Activated gamma-delta T cell treated with Interleukin-2 at 50 U/mL for 16 hours (primary cell): ENCODE measurements around the gene TLR5.
"Not testable (repeated sequence)": the region's sequence is repeated elsewhere in the genome, so short reads cannot be mapped to it uniquely, and the experiment has no call there.

Experiments
- DNase-seq: peaks from one replicate; pipeline ENCODE4 v3.0.0-alpha.2; 2020

Gene TLR5, protein sequence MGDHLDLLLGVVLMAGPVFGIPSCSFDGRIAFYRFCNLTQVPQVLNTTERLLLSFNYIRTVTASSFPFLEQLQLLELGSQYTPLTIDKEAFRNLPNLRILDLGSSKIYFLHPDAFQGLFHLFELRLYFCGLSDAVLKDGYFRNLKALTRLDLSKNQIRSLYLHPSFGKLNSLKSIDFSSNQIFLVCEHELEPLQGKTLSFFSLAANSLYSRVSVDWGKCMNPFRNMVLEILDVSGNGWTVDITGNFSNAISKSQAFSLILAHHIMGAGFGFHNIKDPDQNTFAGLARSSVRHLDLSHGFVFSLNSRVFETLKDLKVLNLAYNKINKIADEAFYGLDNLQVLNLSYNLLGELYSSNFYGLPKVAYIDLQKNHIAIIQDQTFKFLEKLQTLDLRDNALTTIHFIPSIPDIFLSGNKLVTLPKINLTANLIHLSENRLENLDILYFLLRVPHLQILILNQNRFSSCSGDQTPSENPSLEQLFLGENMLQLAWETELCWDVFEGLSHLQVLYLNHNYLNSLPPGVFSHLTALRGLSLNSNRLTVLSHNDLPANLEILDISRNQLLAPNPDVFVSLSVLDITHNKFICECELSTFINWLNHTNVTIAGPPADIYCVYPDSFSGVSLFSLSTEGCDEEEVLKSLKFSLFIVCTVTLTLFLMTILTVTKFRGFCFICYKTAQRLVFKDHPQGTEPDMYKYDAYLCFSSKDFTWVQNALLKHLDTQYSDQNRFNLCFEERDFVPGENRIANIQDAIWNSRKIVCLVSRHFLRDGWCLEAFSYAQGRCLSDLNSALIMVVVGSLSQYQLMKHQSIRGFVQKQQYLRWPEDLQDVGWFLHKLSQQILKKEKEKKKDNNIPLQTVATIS

DNA sequence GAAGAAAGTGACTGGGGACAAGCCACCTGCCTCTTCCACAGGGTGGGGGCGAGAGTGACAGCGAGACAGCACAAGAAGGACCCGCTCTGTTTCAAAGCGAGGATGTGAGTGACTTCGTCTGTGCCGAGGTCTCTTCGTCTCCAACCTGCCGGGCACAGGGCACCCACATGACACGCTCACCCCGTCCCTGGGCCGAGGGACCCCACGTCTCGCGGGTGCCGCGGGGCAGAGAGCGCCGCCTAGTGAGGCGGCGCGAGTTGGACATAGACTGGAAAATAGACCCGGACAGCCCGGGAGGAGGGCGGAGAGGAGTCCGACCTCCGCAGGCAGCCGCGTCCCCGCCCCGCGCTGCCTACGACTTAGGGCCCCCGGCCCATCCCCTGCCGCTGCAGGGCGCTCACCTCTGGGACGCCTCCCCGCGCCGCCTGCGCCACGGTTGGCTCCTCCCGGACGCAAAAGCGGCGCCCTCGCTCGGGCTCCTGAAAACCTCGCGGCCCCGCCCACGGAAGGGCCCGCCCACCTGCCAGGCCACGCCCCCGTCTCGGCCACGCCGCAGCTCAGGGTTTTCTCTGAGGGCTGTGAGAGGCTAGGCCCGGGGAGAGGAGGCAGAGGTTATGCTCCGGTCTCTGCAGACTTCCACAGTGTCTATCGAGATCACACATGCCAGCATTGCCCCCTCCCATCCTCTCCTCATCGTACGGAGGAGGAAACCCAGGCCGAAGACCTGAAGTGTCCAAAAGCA lies at the start of gene TLR5:
TSS of gene TLR5 (minus strand) at position 454 of the 742 bp plus-strand sequence. CDS start 30,217 bp downstream, outside the sequence.
- DNase-seq = peak; percentile 83

DNA sequence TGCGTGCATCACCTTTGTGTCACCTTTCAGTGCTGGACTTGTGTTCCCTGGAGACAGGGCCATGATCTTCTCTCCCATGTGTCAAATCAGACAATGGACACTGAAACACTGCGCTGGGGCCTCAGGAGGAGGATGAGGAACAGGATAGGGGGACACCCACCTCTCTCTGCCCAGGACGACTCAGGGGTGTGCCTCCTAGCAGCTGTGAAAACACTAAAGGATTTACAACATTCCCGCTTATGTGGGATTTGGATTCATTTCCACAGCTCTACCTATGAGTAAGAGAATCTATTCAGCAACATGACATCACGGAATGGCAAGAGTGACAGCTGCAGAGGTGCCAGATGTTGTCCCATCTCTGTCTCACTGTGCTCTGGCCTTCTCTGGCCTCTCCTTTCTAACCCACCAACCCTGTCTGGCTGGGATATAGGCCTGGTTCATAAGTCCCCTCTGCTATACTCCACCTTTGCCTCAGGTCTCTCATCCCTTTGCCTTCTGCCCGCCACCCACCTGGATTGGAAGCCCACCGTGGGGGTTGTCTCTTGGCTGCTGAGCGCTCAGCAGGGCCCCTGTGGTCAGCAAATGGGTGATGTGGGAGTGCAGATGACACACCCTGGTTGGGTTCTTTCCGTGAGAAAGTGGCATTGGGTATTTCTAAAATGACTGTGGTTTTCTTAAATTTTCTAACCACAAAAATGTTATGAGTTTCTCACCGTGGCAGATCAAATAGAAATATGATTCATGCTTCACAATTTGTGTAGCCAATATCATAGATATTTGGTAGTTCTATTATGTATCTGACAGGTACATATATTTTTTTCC lies 47.1 kb upstream of the TLR5 start:
- DNase-seq = peak; percentile 33

DNA sequence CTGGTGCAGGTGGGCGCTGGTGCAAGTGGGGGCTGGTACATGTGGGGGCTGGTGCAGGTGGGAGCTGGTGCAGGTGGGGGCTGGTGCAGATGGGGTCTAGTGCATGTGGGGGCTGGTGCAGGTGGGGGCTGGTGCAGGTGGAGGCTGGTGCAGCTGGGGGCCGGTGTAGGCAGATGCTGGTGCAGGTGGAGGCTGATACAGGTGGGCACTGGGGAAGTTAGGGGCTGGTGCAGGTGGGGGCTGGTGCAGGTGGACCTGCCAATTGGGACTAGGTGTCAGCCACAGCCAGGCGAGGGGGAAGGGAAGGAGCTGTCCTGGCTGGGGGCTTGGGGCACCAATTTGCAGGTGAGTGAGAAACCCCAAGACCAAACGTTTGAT lies 46.5 kb upstream of the TLR5 start:
- DNase-seq = no peak

DNA sequence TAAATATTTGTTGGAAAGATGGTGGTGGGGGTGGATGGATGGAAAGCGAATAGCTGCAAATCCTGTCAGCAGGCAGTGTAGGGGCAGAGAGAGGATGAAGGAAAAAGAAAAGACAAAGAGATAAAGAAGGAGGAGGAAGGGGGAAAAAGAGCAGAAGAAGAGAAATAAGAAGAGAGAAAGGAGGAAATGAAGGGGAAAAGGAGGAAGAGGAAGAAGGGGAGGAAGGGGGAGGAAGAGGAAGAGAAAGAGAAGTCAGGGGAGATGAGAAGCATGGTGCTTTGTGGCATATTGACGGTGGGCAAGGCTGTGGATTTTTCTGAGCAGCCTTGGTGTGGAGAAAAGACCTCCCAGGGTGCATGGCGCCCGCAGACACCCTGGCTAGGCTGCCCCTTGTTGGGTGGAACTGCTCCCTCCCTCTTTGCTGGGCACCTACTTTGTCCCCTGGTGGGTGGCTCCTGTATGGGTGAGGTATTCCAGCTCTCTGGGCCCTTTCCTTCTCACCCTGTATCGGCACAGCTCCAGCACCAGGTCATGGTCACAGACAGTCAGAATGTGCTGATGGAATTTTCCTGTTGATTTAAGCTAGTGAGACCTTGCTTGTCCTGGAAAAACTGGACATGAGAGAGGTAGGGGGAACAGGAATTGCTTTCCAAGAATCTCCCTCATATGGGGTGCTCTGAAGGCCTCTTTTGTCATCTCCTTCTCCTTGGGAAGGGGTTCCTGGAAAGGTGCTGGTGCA lies 45.7 kb upstream of the TLR5 start:
- no peak for DNase-seq

DNA sequence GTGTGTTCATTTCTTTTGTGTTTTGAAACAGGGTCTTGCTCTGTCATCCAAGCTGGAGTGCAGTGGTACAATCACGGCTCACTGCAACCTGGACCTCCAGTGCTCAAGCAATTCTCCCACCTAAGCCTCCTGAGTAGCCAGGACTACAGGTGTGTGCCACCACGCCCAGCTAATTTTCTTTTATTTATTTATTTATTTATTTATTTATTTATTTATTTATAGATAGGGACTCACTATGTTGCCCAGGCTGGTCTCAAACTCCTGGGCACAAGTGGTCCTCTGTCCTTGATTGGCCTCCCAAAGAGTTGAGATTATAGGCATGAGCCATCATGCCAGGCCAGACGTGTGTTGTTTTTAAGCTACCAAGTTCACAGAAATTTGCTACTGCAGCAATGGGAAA lies 43.8 kb upstream of the TLR5 start:
- DNase-seq = no peak

DNA sequence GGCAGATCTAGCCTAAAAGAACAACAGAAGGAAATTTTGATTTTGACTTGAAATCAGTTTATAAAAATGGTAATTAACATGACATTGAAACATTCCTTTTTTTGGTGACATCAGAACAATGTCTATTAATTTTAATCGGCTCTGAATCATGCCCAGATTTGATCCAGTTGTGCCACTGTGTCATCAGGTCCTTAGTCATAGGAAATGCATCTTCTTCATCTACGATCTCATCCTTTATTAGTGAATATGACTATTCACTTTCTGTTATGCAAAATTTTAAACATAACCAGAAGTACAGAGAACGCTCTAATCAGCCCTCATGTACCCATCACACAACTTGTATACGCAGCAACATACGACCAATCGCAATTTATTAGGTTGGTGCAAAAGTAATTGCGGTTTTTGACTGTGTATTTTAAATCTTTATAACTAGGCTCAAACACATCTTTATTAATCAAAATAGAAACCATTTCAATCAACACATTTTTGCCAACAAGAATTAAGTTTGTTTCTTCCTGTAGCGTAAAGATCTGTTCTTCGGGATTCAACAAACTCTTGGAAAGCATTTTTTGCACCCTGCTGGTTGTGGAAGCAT lies 40.3 kb upstream of the TLR5 start:
- DNase-seq = no peak

DNA sequence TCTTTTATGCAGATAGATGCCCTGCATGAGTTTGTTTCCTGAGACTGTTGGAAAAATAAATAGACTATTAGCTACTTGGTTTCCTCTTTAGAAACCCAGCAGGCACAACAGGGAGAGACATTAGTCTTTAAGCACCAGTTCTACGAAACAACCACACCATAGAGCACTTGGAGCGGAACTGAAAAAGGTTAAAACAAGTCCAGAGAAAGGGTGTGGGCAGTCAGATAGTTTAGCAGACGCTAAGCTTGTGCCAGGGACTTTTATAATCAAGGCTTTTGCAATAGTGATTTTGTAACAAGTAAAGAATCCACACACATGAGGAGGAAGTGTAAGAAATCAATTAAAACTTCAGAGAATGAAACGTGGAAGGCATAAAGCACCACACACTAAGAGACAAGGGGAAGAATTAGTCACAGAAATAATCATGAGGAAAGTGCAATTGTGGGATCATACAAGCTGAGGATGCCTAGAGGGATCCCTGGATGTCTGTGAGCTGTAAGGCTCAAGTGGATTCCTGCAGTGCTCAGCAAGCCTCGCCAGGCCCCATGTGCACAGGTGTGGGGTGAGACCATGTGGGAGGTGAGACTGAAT lies 37.8 kb upstream of the TLR5 start:
- DNase-seq = no peak

DNA sequence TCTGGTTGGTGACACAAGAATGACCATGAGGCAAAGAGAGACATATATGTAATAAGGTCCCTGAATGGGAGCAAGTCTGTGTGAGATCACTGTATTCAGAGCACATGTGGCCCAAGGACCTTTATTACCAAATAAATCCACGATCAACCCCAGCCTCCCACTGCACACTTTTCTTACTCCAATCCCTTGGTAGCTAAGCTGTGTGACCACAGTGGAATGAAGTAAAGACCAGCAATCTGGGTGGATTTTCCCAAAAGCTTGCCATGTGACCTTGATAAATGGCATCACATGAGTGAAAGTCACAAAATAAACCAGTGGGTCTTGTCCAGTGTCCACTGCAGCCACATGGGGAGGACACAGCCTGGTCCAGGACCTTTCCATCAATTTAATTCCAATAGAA lies 36.7 kb upstream of the TLR5 start:
- DNase-seq = no peak

DNA sequence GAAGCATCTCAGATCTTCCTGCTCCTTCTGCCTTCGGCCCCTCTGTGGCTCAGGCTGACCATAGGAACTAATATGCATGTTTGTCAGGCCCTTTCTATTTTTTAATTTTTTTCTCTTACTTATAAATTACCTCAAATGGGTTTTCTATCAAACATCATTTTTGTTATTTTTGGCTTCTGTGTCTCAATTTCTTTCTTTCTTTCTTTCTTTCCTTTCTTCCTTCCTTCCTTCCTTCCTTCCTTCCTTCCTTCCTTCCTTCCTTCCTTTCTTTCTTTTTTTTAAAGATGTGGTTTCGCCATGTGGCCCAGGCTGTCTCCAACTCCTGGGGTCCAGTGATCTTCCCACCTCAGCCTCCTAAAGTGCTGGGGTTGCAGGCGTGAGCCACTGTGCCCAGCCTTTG lies 36.2 kb upstream of the TLR5 start:
- no peak for DNase-seq

DNA sequence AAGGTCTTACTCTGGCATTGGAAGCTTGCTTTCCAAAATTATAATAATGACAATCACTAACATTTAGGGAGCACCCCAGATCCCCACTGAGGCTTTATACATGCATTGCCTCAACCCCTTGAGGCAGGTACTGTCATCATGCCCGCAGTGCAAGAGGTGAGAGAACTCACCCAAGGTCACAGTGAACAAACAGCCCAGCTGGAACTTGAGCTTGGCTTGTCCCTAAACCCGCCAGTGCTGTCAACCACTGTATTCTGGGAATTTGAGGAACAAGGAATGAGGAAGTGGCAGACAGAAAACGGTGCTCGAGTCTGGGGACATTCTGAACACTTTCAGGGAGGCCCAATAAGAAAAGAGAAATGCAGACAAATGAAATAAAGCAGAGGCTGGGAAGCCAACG lies 34.6 kb upstream of the TLR5 start:
- DNase-seq = no peak

DNA sequence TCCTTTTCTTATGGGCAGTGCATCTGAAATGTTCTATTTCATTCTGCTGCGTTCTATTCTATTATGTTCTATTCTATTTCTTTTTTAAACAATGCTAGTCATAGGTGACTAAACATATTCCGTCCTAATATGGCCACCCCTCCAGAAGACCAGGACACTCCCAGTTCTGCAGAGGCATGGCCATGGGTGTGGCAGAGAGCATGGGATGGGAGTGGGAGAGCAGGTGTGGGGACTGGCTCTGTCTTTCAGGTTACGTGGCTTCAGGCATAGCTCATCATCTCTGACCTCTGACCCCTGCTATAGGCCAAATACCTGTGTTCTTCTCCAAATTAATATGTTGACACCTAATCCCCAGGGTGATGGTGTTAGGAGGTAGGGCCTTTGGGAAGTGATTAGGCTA lies 33.4 kb upstream of the TLR5 start:
- no peak for DNase-seq

DNA sequence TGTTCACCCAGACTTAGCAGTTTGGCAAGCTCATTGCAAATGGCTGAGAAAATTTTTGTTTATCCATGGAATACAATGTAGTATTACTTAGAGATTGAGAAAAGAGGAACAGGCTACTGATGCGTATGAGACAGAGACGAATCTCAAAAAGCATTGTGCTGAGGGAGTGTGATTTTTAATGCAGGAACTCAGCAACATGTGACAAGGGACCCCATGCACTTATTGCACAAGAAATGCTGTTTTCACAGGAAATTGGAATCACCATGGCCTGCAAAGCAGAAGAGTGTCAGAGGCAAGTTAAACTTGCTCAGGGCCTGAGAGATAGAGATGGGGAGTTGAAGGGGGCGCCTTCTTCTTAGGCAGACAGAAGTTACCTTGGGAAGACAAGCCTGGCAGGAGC lies 32.6 kb upstream of the TLR5 start:
- DNase-seq = no peak

DNA sequence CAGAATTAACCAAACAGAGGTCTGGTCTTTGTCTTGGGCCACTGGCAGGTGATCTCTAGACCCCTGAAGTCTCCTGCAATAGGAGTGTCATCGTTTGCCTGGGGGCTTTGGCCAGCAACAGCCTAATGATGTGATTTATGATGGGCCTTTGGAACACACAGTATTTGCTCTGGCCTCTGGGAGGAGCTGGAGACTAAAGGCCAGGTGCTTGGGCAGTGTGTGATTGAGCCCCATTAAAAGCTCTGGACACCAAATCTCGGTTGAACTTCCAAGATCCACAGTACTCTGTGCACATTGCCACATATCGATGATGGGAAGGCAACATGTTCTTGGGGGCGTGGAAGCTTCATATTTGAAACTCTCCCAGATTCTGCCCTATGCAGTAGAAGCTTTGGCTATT lies 32.0 kb upstream of the TLR5 start:
- DNase-seq = no peak

DNA sequence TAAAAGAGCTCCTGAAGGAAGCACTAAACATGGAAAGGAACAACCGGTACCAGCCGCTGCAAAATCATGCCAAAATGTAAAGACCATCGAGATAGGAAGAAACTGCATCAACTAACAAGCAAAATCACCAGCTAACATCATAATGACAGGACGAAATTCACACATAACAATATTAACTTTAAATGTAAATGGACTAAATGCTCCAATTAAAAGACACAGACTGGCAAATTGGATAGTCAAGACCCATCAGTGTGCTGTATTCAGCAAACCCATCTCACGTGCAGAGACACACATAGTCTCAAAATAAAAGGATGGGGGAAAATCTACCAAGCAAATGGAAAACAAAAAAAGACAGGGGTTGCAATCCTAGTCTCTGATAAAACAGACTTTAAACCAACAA lies 26.4 kb upstream of the TLR5 start:
- not testable (repeated sequence) for DNase-seq

DNA sequence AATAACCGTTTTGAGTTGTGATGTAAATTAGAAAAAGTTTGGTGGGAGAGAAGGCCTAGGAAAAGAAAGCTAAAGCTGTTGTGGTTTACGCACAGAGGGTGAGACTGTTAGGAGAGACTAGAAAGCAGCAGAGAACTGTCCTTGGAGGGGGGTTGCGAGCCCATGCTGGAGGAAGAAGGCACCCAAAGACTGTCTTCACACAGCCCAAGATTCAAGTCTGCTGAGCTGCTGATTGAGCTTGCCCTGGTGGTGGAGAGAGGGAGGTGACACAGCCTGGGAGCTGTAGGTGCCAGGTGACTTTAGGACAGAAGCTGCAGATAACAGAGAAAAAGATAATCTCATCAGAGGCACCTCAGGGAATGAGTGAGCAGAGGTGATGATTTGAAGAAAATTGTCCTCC lies 18.3 kb upstream of the TLR5 start:
- DNase-seq = no peak

DNA sequence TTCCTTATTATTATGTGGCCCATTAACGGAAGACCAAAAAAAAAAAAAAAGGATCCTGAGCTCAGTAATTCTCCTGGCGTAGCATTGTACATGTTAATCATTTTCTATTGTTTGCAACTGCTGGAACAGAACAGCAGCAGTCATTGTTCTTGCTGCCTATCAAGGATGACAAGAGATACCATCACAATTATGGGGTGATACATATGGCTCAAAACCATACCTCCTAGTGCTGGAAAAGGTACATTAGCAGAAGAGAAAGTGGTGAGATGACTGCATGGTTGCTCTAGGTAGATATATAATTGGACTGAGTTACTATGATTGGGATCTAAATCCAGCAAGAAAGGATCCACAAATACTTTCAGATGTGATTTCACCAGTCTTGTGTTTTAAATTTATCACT lies 13.3 kb upstream of the TLR5 start:
- no peak for DNase-seq

DNA sequence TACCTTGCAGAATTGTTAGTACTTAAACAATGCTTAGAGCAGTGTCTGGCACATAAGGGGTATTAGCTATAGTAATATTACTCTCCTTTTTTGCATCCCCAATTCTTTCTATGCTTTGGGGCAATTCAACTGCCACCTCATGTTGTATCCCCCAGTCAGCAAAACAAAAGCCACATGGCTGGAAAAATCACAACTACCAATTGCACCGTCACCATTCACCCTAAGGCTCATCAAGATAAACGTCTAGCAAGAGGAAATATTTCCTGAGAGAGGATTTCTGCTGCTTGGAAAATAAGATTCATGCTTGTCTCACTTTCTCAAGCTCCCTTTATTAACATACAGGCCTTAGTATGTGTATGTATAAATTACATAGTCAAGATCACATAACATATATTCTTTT lies 12.1 kb upstream of the TLR5 start:
- DNase-seq = no peak

DNA sequence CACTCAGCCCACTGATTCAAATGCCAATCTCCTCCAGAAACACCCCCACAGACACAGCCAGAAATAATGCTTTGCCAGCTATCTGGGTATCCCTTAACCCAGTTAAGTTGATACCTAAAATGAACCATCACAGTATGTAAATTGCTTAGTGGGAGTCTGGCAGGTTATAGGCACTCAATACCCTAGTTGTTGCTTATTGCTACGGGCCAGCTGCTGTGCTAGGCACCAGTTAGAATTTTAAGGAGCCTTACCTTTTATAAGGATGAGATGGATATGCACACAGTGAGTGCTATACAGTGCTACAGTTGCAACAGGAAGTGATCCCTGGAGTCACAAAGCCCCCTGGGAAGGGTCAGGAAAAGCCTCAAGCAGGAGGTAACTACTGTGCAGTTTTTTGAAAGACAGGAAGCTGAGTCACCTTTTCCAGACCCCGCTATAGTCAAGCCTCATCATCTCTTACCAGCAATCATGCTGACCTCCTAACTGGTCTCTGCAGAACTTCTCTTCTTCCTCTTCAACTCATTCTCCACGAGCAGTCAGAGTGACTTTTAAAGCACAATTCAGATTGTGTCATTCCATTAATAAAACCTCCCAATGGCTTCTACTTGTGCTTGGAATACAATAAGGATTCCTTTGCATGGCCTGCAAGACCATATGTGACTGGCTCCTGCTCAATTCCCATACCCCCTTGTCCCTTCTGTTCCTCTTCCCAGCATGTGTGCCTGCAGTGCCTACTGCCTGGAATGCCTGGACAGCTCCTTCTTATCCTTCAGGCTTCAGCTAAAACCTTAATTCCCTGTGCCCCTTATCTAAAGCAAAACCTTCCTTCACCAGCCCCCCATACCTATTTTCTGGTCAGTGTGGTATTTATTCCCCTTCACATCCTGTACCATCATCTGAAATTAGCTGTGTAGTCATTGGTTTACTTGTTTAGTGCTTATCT lies 10.4 kb upstream of the TLR5 start:
- DNase-seq = no peak

DNA sequence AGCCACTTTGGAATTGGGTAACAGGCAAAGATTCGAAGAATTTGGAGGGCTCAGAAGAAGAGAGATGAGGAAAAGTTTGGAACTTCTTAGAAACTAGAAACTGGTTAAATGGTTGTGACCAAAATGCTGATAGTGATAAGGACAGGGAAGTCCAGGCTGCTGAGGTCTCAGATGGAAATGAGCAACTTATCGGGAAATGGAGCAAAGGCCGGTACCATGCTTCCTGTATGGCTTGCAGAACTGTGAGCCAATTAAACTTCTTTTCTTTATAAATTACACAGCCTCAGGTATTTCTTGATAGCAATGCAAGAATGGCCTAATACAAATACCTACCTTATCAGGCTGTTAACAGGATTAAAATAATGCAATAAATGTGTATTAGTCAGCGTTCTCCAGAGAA lies 9.4 kb upstream of the TLR5 start:
- DNase-seq = no peak

DNA sequence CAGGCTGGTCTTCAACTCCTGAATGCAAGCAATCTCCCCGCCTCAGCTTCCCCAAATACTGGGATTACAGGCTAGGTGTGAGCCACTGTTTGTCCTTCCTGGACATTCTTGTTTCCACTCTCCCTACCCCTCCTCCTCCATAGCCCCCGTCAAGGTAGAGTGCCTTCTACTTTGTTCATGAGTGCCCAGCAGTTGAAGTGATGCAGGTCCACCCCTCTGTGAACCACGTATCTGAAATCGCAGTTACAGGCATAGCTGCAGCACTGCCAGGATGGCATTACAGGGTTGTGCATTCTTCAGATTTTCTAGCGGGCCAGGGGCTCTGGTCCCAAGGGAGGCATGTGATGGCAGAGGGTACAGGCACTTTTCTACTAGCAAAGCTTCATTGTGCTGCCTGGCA lies 7.4 kb upstream of the TLR5 start:
- DNase-seq = no peak
